ENCODE measurements around the gene RPS6KA2.

DNA sequence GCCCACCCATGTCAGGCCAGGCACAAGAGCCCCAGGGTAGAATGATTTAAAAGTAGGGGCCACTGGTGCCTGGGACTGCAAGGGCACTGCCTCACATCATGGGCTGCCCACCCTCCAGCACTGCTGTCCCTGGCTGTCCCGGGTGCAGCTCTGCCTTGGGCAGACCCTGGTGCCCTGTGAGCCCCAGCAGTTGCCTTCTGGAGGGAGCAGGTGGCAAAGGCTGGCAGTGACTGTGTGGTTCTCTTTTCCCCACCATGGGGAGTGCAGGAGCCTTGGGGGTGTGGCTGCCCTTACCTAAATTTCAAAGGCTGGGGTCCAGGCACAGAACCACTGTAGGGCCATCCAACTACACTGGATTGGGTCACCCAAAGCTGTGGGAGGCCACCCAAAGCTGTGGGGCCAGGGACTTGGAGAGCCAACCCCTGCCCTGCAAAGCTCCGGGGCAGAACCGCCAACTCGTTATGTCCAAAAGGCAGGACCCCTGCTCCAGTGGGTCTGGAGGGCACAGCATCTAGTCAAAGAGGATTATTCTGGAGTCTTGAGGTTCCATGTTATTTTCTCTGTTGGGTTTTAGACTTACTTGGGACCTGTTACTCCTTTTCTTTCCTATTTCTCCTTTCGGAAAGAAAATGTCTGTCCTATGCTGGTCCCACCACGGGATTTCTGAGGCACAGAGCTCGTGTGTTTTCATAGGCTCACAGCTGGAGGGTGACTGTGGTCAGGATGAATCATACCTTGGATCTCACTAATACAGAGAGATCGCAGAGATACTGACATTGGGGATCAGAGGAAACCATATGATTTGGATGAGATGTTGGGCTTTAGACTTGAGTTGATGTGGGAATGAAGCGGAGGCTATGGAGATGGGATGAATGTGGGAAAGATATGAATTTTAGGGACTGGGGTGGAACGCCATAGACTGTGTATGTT, 105.9 kb downstream of the RPS6KA2 start:
- TF ChIP-seq, protein P1, sequence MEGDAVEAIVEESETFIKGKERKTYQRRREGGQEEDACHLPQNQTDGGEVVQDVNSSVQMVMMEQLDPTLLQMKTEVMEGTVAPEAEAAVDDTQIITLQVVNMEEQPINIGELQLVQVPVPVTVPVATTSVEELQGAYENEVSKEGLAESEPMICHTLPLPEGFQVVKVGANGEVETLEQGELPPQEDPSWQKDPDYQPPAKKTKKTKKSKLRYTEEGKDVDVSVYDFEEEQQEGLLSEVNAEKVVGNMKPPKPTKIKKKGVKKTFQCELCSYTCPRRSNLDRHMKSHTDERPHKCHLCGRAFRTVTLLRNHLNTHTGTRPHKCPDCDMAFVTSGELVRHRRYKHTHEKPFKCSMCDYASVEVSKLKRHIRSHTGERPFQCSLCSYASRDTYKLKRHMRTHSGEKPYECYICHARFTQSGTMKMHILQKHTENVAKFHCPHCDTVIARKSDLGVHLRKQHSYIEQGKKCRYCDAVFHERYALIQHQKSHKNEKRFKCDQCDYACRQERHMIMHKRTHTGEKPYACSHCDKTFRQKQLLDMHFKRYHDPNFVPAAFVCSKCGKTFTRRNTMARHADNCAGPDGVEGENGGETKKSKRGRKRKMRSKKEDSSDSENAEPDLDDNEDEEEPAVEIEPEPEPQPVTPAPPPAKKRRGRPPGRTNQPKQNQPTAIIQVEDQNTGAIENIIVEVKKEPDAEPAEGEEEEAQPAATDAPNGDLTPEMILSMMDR (optimal IDR thresholded peaks at IDR 0.05 in 1 of 3, IDR thresholded peaks at IDR 0.05 in 1 of 3, conservative IDR thresholded peaks at IDR 0.05 in 1 of 3; ENCODE audit: extremely low read depth in 1 of 3, insufficient read depth in 2 of 3, low read length in 3 of 3), result no peak
- TF ChIP-seq EZH2 (IDR thresholded peaks at IDR 0.05; ENCODE audit: low read length), result no peak
